SU-DHL-6 (cell line): ENCODE measurements around the gene PGBD5.

Experiments
- H2AFZ ChIP-seq: fragments of 200-600 bp; sonication (generic); 2 replicates; pipeline ENCODE4 v1.6.1; 2014; ENCODE audit warnings: low read depth, mild to moderate bottlenecking, moderate library complexity, mixed read lengths, antibody characterized with exemption, low read length; ENCODE audit not compliant: severe bottlenecking
- H3F3A ChIP-seq: fragments of 200-600 bp; shearing (Covaris generic); 2 replicates; pipeline ENCODE4 v1.6.0; 2016; ENCODE audit warnings: antibody characterized with exemption, mild to moderate bottlenecking; ENCODE audit not compliant: insufficient read depth
- H3K27ac ChIP-seq: fragments of 200-600 bp; sonication (generic); 2 replicates; pipeline ENCODE4 v1.5.1; 2016; ENCODE audit warnings: low read depth, mild to moderate bottlenecking, low read length, moderate library complexity, mixed read lengths
- H3K27me3 ChIP-seq: fragments of 200-600 bp; sonication (generic), shearing (Covaris generic); 2 replicates; pipeline ENCODE4 v1.6.0; 2014; ENCODE audit warnings: mild to moderate bottlenecking, low read length
- H3K36me3 ChIP-seq: fragments of 200-600 bp; sonication (generic); 2 replicates; pipeline ENCODE4 v1.6.1; 2014; ENCODE audit warnings: mild to moderate bottlenecking, low read length, mixed read lengths
- H3K4me2 ChIP-seq: fragments of 300-600, 200-600 bp; shearing (Covaris generic), sonication (generic); 2 replicates; pipeline ENCODE4 v1.6.0; 2014; ENCODE audit warnings: low read length, low read depth, mild to moderate bottlenecking; ENCODE audit not compliant: poor library complexity, severe bottlenecking
- H3K4me3 ChIP-seq: fragments of 200-600 bp; sonication (generic); 2 replicates; pipeline ENCODE4 v1.5.1; 2014; ENCODE audit warnings: antibody characterized with exemption, low read length, mild to moderate bottlenecking, mixed read lengths; ENCODE audit not compliant: insufficient read depth, poor library complexity, severe bottlenecking
- H3K79me2 ChIP-seq: fragments of 200-600 bp; sonication (generic); 2 replicates; pipeline ENCODE4 v1.6.1; 2014; ENCODE audit warnings: mild to moderate bottlenecking, low read length, moderate library complexity; ENCODE audit not compliant: insufficient read depth
- H3K9ac ChIP-seq: fragments of 200-600 bp; sonication (generic); 2 replicates; pipeline ENCODE4 v1.7.0; 2014; ENCODE audit warnings: mild to moderate bottlenecking, low read length
- H3K9me2 ChIP-seq: fragments of 200-600 bp; sonication (generic); replicated peaks from 2 replicates; pipeline ENCODE4 v1.6.1; 2014; ENCODE audit warnings: low read length; ENCODE audit not compliant: insufficient read depth
- H3K9me3 ChIP-seq: fragments of 200-600 bp; sonication (generic); 2 replicates; pipeline ENCODE4 v1.6.1; 2014; ENCODE audit warnings: low read length, mixed read lengths; ENCODE audit not compliant: insufficient read depth
- H4K20me1 ChIP-seq: fragments of 200-600 bp; sonication (generic); 2 replicates; pipeline ENCODE4 v1.6.1; 2014; ENCODE audit warnings: low read depth, mild to moderate bottlenecking, antibody characterized with exemption, low read length, moderate library complexity, mixed read lengths
- CTCF ChIP-seq: fragments of 200-600 bp; sonication (generic); IDR thresholded peaks from one replicate; pipeline ENCODE4 v1.5.1; 2017; ENCODE audit warnings: antibody characterized with exemption, mild to moderate bottlenecking, low read length, moderate library complexity; ENCODE audit not compliant: insufficient read depth, poor library complexity, severe bottlenecking
- EZH2phosphoT487 ChIP-seq: fragments of 200-600 bp; sonication (generic), shearing (Covaris generic); conservative IDR thresholded peaks from 2 replicates; pipeline ENCODE4 v1.6.1; 2018; ENCODE audit warnings: mild to moderate bottlenecking, antibody characterized with exemption, low read length, moderate library complexity, mixed read lengths

The PGBD5 gene

GRCh38 chr1:230286166-230286889, 139.8 kb downstream of the PGBD5 start:
- TF ChIP-seq CTCF (no peak), EZH2phosphoT487 (no peak)
- H3K36me3 ChIP-seq, result no peaks in the 10 kb centered on the region
- no peak overlapping the region for H3K4me3 ChIP-seq
- no peak overlapping the region for H3K27ac ChIP-seq
- no peaks in the 10 kb centered on the region for H3K9me2 ChIP-seq
- H3K79me2 ChIP-seq, result no peaks in the 10 kb centered on the region
- H3K27me3 ChIP-seq, result no peaks in the 10 kb centered on the region
- H3K4me2 ChIP-seq, result no peak overlapping the region
- H3F3A ChIP-seq, result no peaks in the 10 kb centered on the region
- no peaks in the 10 kb centered on the region for H3K9me3 ChIP-seq
- H4K20me1 ChIP-seq, result no peaks in the 10 kb centered on the region
- no peak overlapping the region for H3K9ac ChIP-seq
- H2AFZ ChIP-seq, result no peak overlapping the region

GRCh38 chr1:230285351-230285750, 140.8 kb downstream of the PGBD5 start:
- Histone ChIP-seq H2AFZ (no peak overlapping the region), H3K79me2 (no peaks in the 10 kb centered on the region), H3K9me2 (no peaks in the 10 kb centered on the region)

GRCh38 chr1:230284891-230285290, 141.2 kb downstream of the PGBD5 start:
- Histone ChIP-seq H3K9me2 (no peaks in the 10 kb centered on the region), H2AFZ (no peak overlapping the region), H3K4me2 (no peak overlapping the region), H3K27me3 (no peaks in the 10 kb centered on the region), H3F3A (no peaks in the 10 kb centered on the region), H3K9me3 (no peaks in the 10 kb centered on the region), H3K79me2 (no peaks in the 10 kb centered on the region), H4K20me1 (no peaks in the 10 kb centered on the region), H3K36me3 (no peaks in the 10 kb centered on the region), H3K9ac (no peak overlapping the region), H3K4me3 (no peak overlapping the region), H3K27ac (no peak overlapping the region)
- TF ChIP-seq CTCF, result no peak
- TF ChIP-seq EZH2phosphoT487, result no peak

More at GRCh38 chr1:230285351-230285750, 140.8 kb downstream of the PGBD5 start:
- no peak overlapping the region for H3K9ac ChIP-seq
- no peaks in the 10 kb centered on the region for H3K27me3 ChIP-seq
- no peak overlapping the region for H3K4me2 ChIP-seq
- H3K4me3 ChIP-seq, result no peak overlapping the region
- H3K36me3 ChIP-seq, result no peaks in the 10 kb centered on the region
- no peak overlapping the region for H3K27ac ChIP-seq
- no peaks in the 10 kb centered on the region for H4K20me1 ChIP-seq
- H3F3A ChIP-seq, result no peaks in the 10 kb centered on the region
- H3K9me3 ChIP-seq, result no peaks in the 10 kb centered on the region
- no peak for TF ChIP-seq CTCF
- TF ChIP-seq EZH2phosphoT487, result no peak
